ENCODE measurements around the gene NRG2. TPM values are rescaled to one million over a fixed set of nuclear protein-coding genes. Genes with fewer than 3 reads are reported as not detected.

Gene NRG2
- total and polyA plus RNA-seq, 9 donors = 2.6 to 32.6 (median 19.3) TPM

GRCh38 chr5:139844472-139845145 is 198.5 kb downstream of the NRG2 start:
- H3K4me3 ChIP-seq = no peak overlapping the region
- no peaks in the 10 kb centered on the region for H3K9me3 ChIP-seq
- H3K4me1 ChIP-seq (ENCODE audit: insufficient read depth) = no peaks in the 10 kb centered on the region
- intact Hi-C loops (cut with DNase I) = loop anchor here in 2 of 4 donors (5.0 to 10.0 kb wide), 3 partner anchors 47 to 300 kb away; partner anchors contain the start of gene PSD2 (in 2 of the 2)
- no peak overlapping the region for H3K27ac ChIP-seq
- no peaks in the 10 kb centered on the region for H3K36me3 ChIP-seq
- peak; percentile 56 to 75 (median 64) for DNase-seq
- WGBS, 3 donors = 53 to 56% (median 54%) methylated on average over 18 of the region's 18 CpGs
- H3K27me3 ChIP-seq = no peaks in the 10 kb centered on the region
- TF ChIP-seq POLR2A (IDR thresholded peaks at IDR 0.05) = no peak
- TF ChIP-seq CTCF (IDR thresholded peaks at IDR 0.05) = peak in 2 of 3 donors; percentile 19 to 23

- DNase-seq = peak in 1 of 5 donors; percentile 29
These were observed 199.1 kb downstream of the NRG2 start for GRCh38 chr5:139843991-139844390.

GRCh38 chr5:139842321-139842720 is 200.8 kb downstream of the NRG2 start:
- no peak overlapping the region for H3K27ac ChIP-seq
- TF ChIP-seq POLR2A (IDR thresholded peaks at IDR 0.05) (no peak), CTCF (IDR thresholded peaks at IDR 0.05) (no peak), EP300 (IDR thresholded peaks at IDR 0.05) (no peak)
- no peaks in the 10 kb centered on the region for H3K36me3 ChIP-seq
- no peaks in the 10 kb centered on the region for H3K9me3 ChIP-seq
- H3K4me1 ChIP-seq (ENCODE audit: insufficient read depth) = no peaks in the 10 kb centered on the region
- no peaks in the 10 kb centered on the region for H3K27me3 ChIP-seq
- DNase-seq = peak in 1 of 5 donors; percentile 14
- no peak overlapping the region for H3K4me3 ChIP-seq
- 88 to 93% (median 90%) methylated on average over 7 of the region's 7 CpGs for WGBS, 3 donors
- intact Hi-C loops (cut with DNase I) = loop anchor here in 1 of 4 donors (10.0 kb wide), 2 partner anchors 48 to 302 kb away; partner anchors contain the start of gene PSD2

More at GRCh38 chr5:139843991-139844390, 199.1 kb downstream of the NRG2 start:
- intact Hi-C loops (cut with DNase I) = loop anchor here in 1 of 4 donors (10.0 kb wide), 2 partner anchors 49 to 301 kb away; partner anchors contain the start of gene PSD2
- WGBS, 3 donors = 22 to 32% (median 23%) methylated on average over 5 of the region's 5 CpGs
- Histone ChIP-seq H3K27ac (no peak overlapping the region), H3K36me3 (no peaks in the 10 kb centered on the region), H3K27me3 (no peaks in the 10 kb centered on the region), H3K4me3 (no peak overlapping the region), H3K9me3 (no peaks in the 10 kb centered on the region), H3K4me1 (ENCODE audit: insufficient read depth) (no peaks in the 10 kb centered on the region)
- TF ChIP-seq EP300 (IDR thresholded peaks at IDR 0.05) (no peak), POLR2A (IDR thresholded peaks at IDR 0.05) (no peak), CTCF (IDR thresholded peaks at IDR 0.05) (no peak)

GRCh38 chr5:139841549-139841948 is 201.6 kb downstream of the NRG2 start:
- Histone ChIP-seq H3K27ac (no peak overlapping the region), H3K4me3 (no peak overlapping the region), H3K36me3 (no peaks in the 10 kb centered on the region), H3K9me3 (no peaks in the 10 kb centered on the region), H3K4me1 (ENCODE audit: insufficient read depth) (no peaks in the 10 kb centered on the region), H3K27me3 (no peaks in the 10 kb centered on the region)
- no peak for TF ChIP-seq EP300 (IDR thresholded peaks at IDR 0.05)
- 68 to 77% (median 71%) methylated on average over 4 of the region's 4 CpGs for WGBS, 3 donors
- DNase-seq = no peak
- intact Hi-C loops (cut with DNase I) = loop anchor here in 1 of 4 donors (10.0 kb wide), 2 partner anchors 47 to 303 kb away; partner anchors contain the start of gene PSD2

- Histone ChIP-seq H3K36me3 (no peaks in the 10 kb centered on the region), H3K4me3 (no peak overlapping the region), H3K27me3 (no peaks in the 10 kb centered on the region), H3K9me3 (no peaks in the 10 kb centered on the region), H3K27ac (no peak overlapping the region), H3K4me1 (ENCODE audit: insufficient read depth) (no peaks in the 10 kb centered on the region)
- WGBS, 3 donors = 82 to 89% (median 87%) methylated on average over 8 of the region's 8 CpGs
- DNase-seq = peak in 2 of 5 donors; percentile 6 to 19
- intact Hi-C loops (cut with DNase I) = loop anchor here in 1 of 4 donors (10.0 kb wide), 2 partner anchors 45 to 305 kb away; partner anchors contain the start of gene PSD2
- TF ChIP-seq POLR2A (IDR thresholded peaks at IDR 0.05) = no peak
- TF ChIP-seq EP300 (IDR thresholded peaks at IDR 0.05) = no peak
- no peak for TF ChIP-seq CTCF (IDR thresholded peaks at IDR 0.05)
These were observed 203.2 kb downstream of the NRG2 start for GRCh38 chr5:139839918-139840317.

Data from ovary (tissue), 9 donors.